Kidney (tissue), 14 donors: ENCODE data around the gene GABARAPL2. TPM values are rescaled to one million over a fixed set of nuclear protein-coding genes. Genes with fewer than 3 reads are reported as not detected.

ENCODE experiments used
- DNase-seq, 5 donors: peaks; one replicate each; pipeline ENCODE4 v3.0.0-alpha.2; 2013 to 2020
- FAIRE-seq: peaks from 2 replicates; lab custom pipeline; 2012; peaks lifted over from hg19 to GRCh38; lab: Jason Lieb, UNC
- H3K27ac ChIP-seq, 2 donors: one replicate each; pipeline ENCODE4 v1.7.0; 2013; ENCODE audit warnings: low read depth in 2 of 2, low read length in 2 of 2, inconsistent platforms in 1 of 2
- H3K27me3 ChIP-seq: one replicate; pipeline ENCODE4 v1.7.1; 2013; ENCODE audit warnings: low read length, inconsistent platforms; ENCODE audit not compliant: control insufficient read depth, insufficient read depth
- H3K36me3 ChIP-seq, 3 donors: one replicate each; pipeline versions ENCODE4 v1.7.0 to v1.7.1; 2013; ENCODE audit warnings: low read length in 3 of 3, control low read depth in 1 of 3, inconsistent platforms in 1 of 3; ENCODE audit not compliant: insufficient read depth in 3 of 3, control insufficient read depth in 2 of 3
- H3K4me1 ChIP-seq, 3 donors: one replicate each; pipeline versions ENCODE4 v1.7.0 to v1.7.1; 2013; ENCODE audit warnings: low read length in 3 of 3, inconsistent platforms in 1 of 3, low read depth in 1 of 3; ENCODE audit not compliant: control insufficient read depth in 2 of 3, insufficient read depth in 2 of 3
- H3K4me3 ChIP-seq, 3 donors: one replicate each; pipeline versions ENCODE4 v1.7.0 to v1.8.1; 2013; ENCODE audit warnings: low read length in 3 of 3, control low read depth in 1 of 3, inconsistent platforms in 1 of 3
- H3K9ac ChIP-seq, 3 donors: one replicate each; pipeline versions ENCODE4 v1.7.0 to v1.7.1; 2013; ENCODE audit warnings: low read length in 3 of 3, control low read depth in 1 of 3, inconsistent platforms in 1 of 3
- H3K9me3 ChIP-seq, 3 donors: one replicate each; pipeline versions ENCODE4 v1.7.0 to v1.7.1; 2013; ENCODE audit warnings: low read length in 3 of 3, control low read depth in 1 of 3, inconsistent platforms in 1 of 3; ENCODE audit not compliant: control insufficient read depth in 2 of 3, insufficient read depth in 1 of 3
- CTCF ChIP-seq: IDR thresholded peaks from 3 replicates; pipeline ENCODE4 v1.5.1; 2012; ENCODE audit warnings: mild to moderate bottlenecking, moderate library complexity, borderline replicate concordance; ENCODE audit not compliant: insufficient read depth; ENCODE audit errors: extremely low read depth
- intact Hi-C: fragments of 100-400 bp; cut with DNase I; formaldehyde crosslinking; loops from one replicate; pipeline ENCODE4 v1.11.1; 2022
- polyA plus RNA-seq: library from polyadenylated mRNA; stranded (reverse); fragments of 350-450 nt; fragmentation: Illumina TruSeq; extraction: RNeasy Lipid Tissue Mini Kit (QIAGEN cat#74804); gene quantifications from one replicate; pipeline ENCODE4 v1.2.3, GENCODE V29; 2014; ENCODE audit warnings: low read depth, low replicate concordance; ENCODE audit not compliant: insufficient read depth
- total RNA-seq: library from RNA; stranded (reverse); fragmentation: NEBNext Ultra II Directional; extraction: Animal tissue kit (Norgen Biotek cat#: 25700); gene quantifications from one replicate; pipeline ENCODE4 v1.2.1, GENCODE V29; 2021
- donor health status: control.
- donor health status: control.
- donor health status: control.
- donor health status: control.
- donor health status: control.
- donor health status: DM: yes; HTN: yes; CAD: no.
- donor health status: Normal renal cell carcinoma (clear cell type).

Gene GABARAPL2
- total and polyA plus RNA-seq, 2 donors from 2014 or later = 116 to 247 TPM

- H3K9ac ChIP-seq = no peak overlapping the region
- no peak for TF ChIP-seq CTCF
- H3K4me3 ChIP-seq = no peak overlapping the region
- FAIRE-seq (no peak), DNase-seq (peak in 1 of 5 donors; percentile 20)
- intact Hi-C loops = no loop called here
- no peaks in the 10 kb centered on the region for H3K9me3 ChIP-seq
- H3K4me1 ChIP-seq = no peaks in the 10 kb centered on the region
- H3K36me3 ChIP-seq = no peaks in the 10 kb centered on the region
- H3K27me3 ChIP-seq = no peaks in the 10 kb centered on the region
- no peak overlapping the region for H3K27ac ChIP-seq
Observed at GRCh38 chr16:75526032-75526790, 40.0 kb upstream of the GABARAPL2 start.

GRCh38 chr16:75527825-75528299, 38.3 kb upstream of the GABARAPL2 start:
- FAIRE-seq (no peak), DNase-seq (no peak)
- Histone ChIP-seq H3K27me3 (no peaks in the 10 kb centered on the region), H3K9ac (no peak overlapping the region), H3K4me1 (no peaks in the 10 kb centered on the region), H3K9me3 (no peaks in the 10 kb centered on the region), H3K4me3 (no peak overlapping the region), H3K27ac (no peak overlapping the region), H3K36me3 (no peaks in the 10 kb centered on the region)
- intact Hi-C loops = no loop called here
- TF ChIP-seq CTCF = no peak

GRCh38 chr16:75529056-75529905, 36.9 kb upstream of the GABARAPL2 start:
- no peak for TF ChIP-seq CTCF
- no peak overlapping the region for H3K9ac ChIP-seq
- H3K36me3 ChIP-seq = no peaks in the 10 kb centered on the region
- no peaks in the 10 kb centered on the region for H3K9me3 ChIP-seq
- no peaks in the 10 kb centered on the region for H3K27me3 ChIP-seq
- FAIRE-seq (no peak), DNase-seq (peak in 1 of 5 donors; percentile 54)
- no peak overlapping the region for H3K27ac ChIP-seq
- no peaks in the 10 kb centered on the region for H3K4me1 ChIP-seq
- intact Hi-C loops = no loop called here
- H3K4me3 ChIP-seq = no peak overlapping the region
